Mucosa of stomach (tissue), 1 donor: Measurements from ENCODE around the gene TCHP.
"Not testable (repeated sequence)": the region's sequence is repeated elsewhere in the genome, so short reads cannot be mapped to it uniquely, and the experiment has no call there.

Source experiments
- H3K27me3 ChIP-seq: one replicate; pipeline ENCODE4 v1.7.0; 2013; ENCODE audit warnings: mild to moderate bottlenecking, low read length; ENCODE audit not compliant: control insufficient read depth, insufficient read depth
- H3K36me3 ChIP-seq: one replicate; pipeline ENCODE4 v1.7.0; 2013; ENCODE audit warnings: low read length; ENCODE audit not compliant: control insufficient read depth, insufficient read depth
- H3K4me1 ChIP-seq: one replicate; pipeline ENCODE4 v1.7.0; 2013; ENCODE audit warnings: mild to moderate bottlenecking, low read length; ENCODE audit not compliant: control insufficient read depth, insufficient read depth
- H3K4me3 ChIP-seq: one replicate; pipeline ENCODE4 v1.7.0; 2013; ENCODE audit warnings: low read length
- H3K9ac ChIP-seq: one replicate; pipeline ENCODE4 v1.7.0; 2013; ENCODE audit warnings: mild to moderate bottlenecking, low read length, moderate library complexity
- H3K9me3 ChIP-seq: one replicate; pipeline ENCODE4 v1.7.0; 2013; ENCODE audit warnings: mild to moderate bottlenecking, low read length, moderate library complexity; ENCODE audit not compliant: control insufficient read depth
- donor health status: Pancreatic carcinoma.

The TCHP gene

DNA sequence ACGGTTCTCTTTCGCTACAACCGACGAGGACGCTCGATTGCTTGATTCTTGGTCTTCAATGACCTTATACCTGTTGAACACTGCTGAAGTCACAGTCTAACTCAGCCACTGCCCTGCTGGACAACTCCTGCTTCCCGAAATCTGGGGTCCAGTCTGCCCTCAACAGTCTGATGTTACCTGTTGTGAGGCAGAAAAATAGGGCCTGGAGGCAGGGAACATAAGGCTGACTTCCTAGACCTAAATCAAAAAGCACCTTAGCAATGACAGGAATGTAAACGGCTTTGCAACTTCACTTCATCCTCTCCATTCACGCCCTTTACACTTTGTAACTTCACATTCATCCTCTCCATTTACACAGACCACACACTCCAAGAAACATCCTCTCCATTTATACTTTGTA, 19.1 kb upstream of the TCHP start:
- no peaks in the 10 kb centered on the region for H3K36me3 ChIP-seq
- peaks cover 20% of the 10 kb centered on the region for H3K4me1 ChIP-seq
- no peaks in the 10 kb centered on the region for H3K9me3 ChIP-seq
- peak overlapping the region; percentile 78 for H3K9ac ChIP-seq
- peak overlapping the region; percentile 39 for H3K4me3 ChIP-seq
- H3K27me3 ChIP-seq, result no peaks in the 10 kb centered on the region

DNA sequence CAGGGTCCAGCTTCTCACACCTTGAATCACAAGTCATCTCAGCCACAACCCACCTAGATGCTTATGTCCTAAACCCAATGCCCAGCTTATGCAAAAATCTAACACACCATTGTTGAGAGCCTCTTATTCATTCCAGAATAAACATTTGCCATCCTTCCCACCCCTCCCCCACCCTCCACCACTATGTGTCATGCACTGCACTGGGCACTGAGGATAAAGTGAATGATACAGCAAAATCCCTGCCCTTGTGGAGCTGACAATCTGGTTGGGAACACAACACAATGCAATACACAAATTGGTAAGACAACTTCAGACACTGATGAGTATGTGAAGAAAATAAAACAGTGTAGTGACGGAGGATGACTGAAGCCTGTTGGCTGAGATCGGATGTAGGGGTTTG, 18.3 kb upstream of the TCHP start:
- H3K9ac ChIP-seq, result no peak overlapping the region
- no peaks in the 10 kb centered on the region for H3K27me3 ChIP-seq
- H3K4me1 ChIP-seq, result peaks cover 15% of the 10 kb centered on the region
- H3K36me3 ChIP-seq, result no peaks in the 10 kb centered on the region
- no peaks in the 10 kb centered on the region for H3K9me3 ChIP-seq
- no peak overlapping the region for H3K4me3 ChIP-seq

- H3K4me1 ChIP-seq, result peaks cover 12% of the 10 kb centered on the region
- no peak overlapping the region for H3K4me3 ChIP-seq
- H3K9me3 ChIP-seq, result no peaks in the 10 kb centered on the region
- no peak overlapping the region for H3K9ac ChIP-seq
- no peaks in the 10 kb centered on the region for H3K27me3 ChIP-seq
- H3K36me3 ChIP-seq, result no peaks in the 10 kb centered on the region
These were observed 16.6 kb upstream of the TCHP start for GRCh38 chr12:109883461-109883860.

- no peaks in the 10 kb centered on the region for H3K36me3 ChIP-seq
- no peak overlapping the region for H3K4me3 ChIP-seq
- no peaks in the 10 kb centered on the region for H3K27me3 ChIP-seq
- no peaks in the 10 kb centered on the region for H3K9me3 ChIP-seq
- no peaks in the 10 kb centered on the region for H3K4me1 ChIP-seq
- H3K9ac ChIP-seq, result no peak overlapping the region
These were observed 14.5 kb upstream of the TCHP start for GRCh38 chr12:109885616-109886015.

DNA sequence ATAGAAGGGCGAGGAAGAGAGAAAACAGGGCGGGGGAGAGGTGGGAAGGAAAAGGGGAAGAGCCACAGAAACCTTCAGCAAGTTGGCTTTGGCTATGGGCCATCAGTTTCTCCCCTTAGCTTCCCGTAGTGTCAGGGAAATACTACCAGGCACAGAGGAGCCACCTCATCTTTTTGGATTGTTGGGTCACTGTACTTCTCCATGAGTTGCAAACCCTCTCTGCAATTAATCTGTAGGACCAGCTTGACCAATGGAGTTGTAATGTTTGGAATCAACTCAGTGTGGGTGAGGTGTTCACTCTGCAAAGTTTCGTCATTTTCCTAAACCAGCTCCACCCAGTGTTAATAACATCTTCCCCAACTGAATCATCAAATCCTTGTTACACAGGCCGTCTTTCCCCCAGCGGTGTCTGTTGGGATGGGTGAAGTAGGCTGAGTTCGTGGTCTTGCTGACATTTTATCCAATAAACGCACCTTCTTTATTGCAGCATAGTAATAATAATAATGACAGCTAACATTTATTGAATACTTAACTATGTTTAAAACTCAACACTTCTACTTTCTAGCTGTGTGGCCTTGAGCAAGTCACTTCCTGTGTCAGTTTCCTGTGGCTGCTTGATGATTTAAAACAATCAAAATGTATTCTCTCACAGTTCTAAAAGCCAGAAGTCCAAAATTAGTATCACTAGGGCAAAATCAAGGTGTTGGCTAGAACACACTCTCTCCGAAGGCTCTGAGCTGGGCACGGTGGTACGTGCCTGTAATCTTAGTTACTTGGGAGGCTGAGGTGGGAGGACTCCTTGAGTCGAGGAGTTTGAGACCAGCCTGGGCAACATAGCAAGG, 11.7 kb upstream of the TCHP start:
- H3K4me3 ChIP-seq, result no peak overlapping the region
- H3K27me3 ChIP-seq, result peaks cover 5% of the 10 kb centered on the region
- no peak overlapping the region for H3K9ac ChIP-seq
- no peaks in the 10 kb centered on the region for H3K9me3 ChIP-seq
- no peaks in the 10 kb centered on the region for H3K4me1 ChIP-seq
- no peaks in the 10 kb centered on the region for H3K36me3 ChIP-seq

- Histone ChIP-seq H3K9me3 (no peaks in the 10 kb centered on the region), H3K4me1 (no peaks in the 10 kb centered on the region), H3K9ac (no peak overlapping the region), H3K36me3 (no peaks in the 10 kb centered on the region), H3K27me3 (peaks cover 5% of the 10 kb centered on the region), H3K4me3 (no peak overlapping the region)
These were observed 9.4 kb upstream of the TCHP start for GRCh38 chr12:109890620-109891170.

DNA sequence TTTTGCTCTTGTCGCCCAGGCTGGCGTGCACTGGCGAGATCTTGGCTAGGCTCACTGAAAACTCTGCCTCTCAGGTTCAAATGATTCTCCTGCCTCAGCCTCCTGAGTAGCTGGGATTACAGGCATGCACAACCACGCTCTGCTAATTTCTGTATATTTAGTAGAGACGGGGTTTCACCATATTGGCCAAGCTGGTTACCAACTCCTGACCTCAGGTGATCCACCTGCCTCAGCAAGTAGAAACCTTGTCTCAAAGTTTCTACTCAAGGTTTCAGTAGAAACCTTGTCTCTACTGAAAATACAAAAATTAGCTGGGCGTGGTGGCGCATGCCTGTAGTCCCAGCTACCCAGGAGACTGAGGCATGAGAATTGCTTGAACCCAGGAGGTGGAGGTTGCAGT, 8.3 kb upstream of the TCHP start:
- H3K36me3 ChIP-seq, H3K9me3 ChIP-seq, H3K27me3 ChIP-seq, H3K4me3 ChIP-seq, H3K4me1 ChIP-seq, H3K9ac ChIP-seq: not testable (repeated sequence)

DNA sequence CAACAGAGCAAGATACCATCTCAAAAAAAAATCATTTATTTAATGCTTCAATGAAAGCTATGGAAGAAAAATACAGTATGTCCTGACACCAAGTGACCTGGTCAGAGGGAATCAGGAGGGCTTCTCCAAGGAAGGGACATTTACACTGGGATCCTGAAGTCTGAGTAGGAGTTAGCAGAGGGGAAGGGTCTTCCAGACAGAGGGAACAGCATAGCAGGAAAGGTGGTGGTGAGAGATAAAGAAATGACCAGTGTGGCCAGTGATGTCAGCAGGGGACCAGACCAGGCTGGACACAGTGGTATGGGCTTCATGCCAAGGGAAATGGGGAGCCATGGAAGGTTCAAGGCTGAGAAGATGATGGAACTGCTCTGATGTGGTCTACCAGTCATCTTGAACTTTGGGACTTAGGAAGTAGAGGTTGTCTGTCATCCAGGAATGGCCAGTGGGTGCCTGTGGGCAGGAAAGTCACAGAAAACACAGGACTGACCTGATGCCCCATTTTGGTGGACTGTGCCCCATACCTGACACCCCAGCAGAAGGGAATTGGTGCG, 7.8 kb upstream of the TCHP start:
- Histone ChIP-seq H3K36me3 (no peaks in the 10 kb centered on the region), H3K9ac (no peak overlapping the region), H3K4me1 (no peaks in the 10 kb centered on the region), H3K9me3 (no peaks in the 10 kb centered on the region), H3K27me3 (peaks cover 5% of the 10 kb centered on the region), H3K4me3 (no peak overlapping the region)

- Histone ChIP-seq H3K4me3 (no peak overlapping the region), H3K9me3 (no peaks in the 10 kb centered on the region), H3K36me3 (no peaks in the 10 kb centered on the region), H3K27me3 (peaks cover 5% of the 10 kb centered on the region), H3K4me1 (no peaks in the 10 kb centered on the region), H3K9ac (no peak overlapping the region)
These were observed 7.3 kb upstream of the TCHP start for GRCh38 chr12:109892748-109893147.

- Histone ChIP-seq H3K36me3 (no peaks in the 10 kb centered on the region), H3K4me1 (no peaks in the 10 kb centered on the region), H3K9me3 (no peaks in the 10 kb centered on the region), H3K9ac (no peak overlapping the region), H3K27me3 (peaks cover 5% of the 10 kb centered on the region), H3K4me3 (no peak overlapping the region)
These were observed 6.6 kb upstream of the TCHP start for GRCh38 chr12:109893261-109893995.

GRCh38 chr12:109894939-109895338, 5.1 kb upstream of the TCHP start:
- Histone ChIP-seq H3K4me3 (no peak overlapping the region), H3K9ac (no peak overlapping the region), H3K36me3 (no peaks in the 10 kb centered on the region), H3K27me3 (peaks cover 5% of the 10 kb centered on the region), H3K9me3 (no peaks in the 10 kb centered on the region), H3K4me1 (peaks cover 5% of the 10 kb centered on the region)

GRCh38 chr12:109896188-109896587, 3.9 kb upstream of the TCHP start:
- H3K4me1 ChIP-seq, result peaks cover 6% of the 10 kb centered on the region
- H3K27me3 ChIP-seq, result peaks cover 5% of the 10 kb centered on the region
- H3K4me3 ChIP-seq, result no peak overlapping the region
- H3K36me3 ChIP-seq, result no peaks in the 10 kb centered on the region
- no peak overlapping the region for H3K9ac ChIP-seq
- H3K9me3 ChIP-seq, result no peaks in the 10 kb centered on the region
